ENCODE data around the gene TAPBP.

DNA sequence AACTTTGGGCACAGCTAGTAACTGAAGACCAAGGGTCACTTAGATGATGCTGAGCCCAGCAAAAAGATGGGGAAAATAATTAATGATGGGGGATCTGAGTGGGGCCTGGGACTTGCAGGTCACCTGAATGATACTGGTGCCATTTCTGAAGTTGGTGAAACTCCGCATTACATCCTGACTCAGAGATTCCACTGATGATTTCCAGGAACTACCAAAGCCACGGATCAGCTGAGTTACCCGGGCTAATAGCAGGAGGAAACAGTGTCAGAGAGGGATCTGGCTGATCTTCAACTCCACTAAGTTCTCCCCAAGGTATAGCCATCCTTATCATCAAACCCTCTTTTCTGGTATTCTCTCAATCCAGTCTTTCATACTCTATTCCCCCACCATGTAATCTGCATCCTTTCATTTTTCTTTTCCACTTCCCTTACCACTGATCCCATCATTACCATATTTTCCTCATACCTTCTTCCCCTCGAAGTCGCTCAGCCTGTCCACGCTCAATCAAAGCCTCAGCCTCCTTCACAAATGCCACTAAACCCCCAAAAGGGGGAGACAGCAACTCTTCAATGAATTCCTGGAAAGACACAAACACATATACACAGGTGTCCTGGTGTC, 62.4 kb downstream of the TAPBP start:
- TF ChIP-seq, protein P1, sequence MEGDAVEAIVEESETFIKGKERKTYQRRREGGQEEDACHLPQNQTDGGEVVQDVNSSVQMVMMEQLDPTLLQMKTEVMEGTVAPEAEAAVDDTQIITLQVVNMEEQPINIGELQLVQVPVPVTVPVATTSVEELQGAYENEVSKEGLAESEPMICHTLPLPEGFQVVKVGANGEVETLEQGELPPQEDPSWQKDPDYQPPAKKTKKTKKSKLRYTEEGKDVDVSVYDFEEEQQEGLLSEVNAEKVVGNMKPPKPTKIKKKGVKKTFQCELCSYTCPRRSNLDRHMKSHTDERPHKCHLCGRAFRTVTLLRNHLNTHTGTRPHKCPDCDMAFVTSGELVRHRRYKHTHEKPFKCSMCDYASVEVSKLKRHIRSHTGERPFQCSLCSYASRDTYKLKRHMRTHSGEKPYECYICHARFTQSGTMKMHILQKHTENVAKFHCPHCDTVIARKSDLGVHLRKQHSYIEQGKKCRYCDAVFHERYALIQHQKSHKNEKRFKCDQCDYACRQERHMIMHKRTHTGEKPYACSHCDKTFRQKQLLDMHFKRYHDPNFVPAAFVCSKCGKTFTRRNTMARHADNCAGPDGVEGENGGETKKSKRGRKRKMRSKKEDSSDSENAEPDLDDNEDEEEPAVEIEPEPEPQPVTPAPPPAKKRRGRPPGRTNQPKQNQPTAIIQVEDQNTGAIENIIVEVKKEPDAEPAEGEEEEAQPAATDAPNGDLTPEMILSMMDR (IDR thresholded peaks at IDR 0.05): no peak
- no peak for TF ChIP-seq POLR2A (IDR thresholded peaks at IDR 0.05)

Data from vagina (tissue), 2 donors.